Ishikawa (cell line): ENCODE data around the gene SLC35A1.
A peak's percentile ranks its signal among the peaks of the same experiment; 100 is the strongest.

Experiments used
- CEBPB ChIP-seq: IDR thresholded peaks from 2 replicates; pipeline ENCODE4 v1.6.1; 2012
- CREB1 ChIP-seq: IDR thresholded peaks from 2 replicates; pipeline ENCODE4 v1.6.1; 2012; ENCODE audit warnings: low read depth
- EGR1 ChIP-seq: IDR thresholded peaks from 2 replicates; pipeline ENCODE4 v1.6.1; 2012
- EP300 ChIP-seq: IDR thresholded peaks from 2 replicates; pipeline ENCODE4 v1.6.1; 2012; ENCODE audit warnings: borderline replicate concordance
- FOXM1 ChIP-seq: IDR thresholded peaks from 2 replicates; pipeline ENCODE4 v1.6.1; 2012; ENCODE audit warnings: low read depth, borderline replicate concordance
- MAX ChIP-seq: IDR thresholded peaks from 2 replicates; pipeline ENCODE4 v1.6.1; 2012
- NFIC ChIP-seq: IDR thresholded peaks from 2 replicates; pipeline ENCODE4 v1.6.1; 2012
- RAD21 ChIP-seq: IDR thresholded peaks from 2 replicates; pipeline ENCODE4 v1.6.1; 2012; ENCODE audit warnings: low read depth
- REST ChIP-seq: IDR thresholded peaks from 2 replicates; pipeline ENCODE4 v1.6.1; 2012; ENCODE audit warnings: low read depth, mild to moderate bottlenecking
- TAF1 ChIP-seq: IDR thresholded peaks from 2 replicates; pipeline ENCODE4 v1.6.1; 2012; ENCODE audit warnings: low read depth, mild to moderate bottlenecking
- TCF12 ChIP-seq: IDR thresholded peaks from 2 replicates; pipeline ENCODE4 v1.6.1; 2012; ENCODE audit warnings: low read depth
- TEAD4 ChIP-seq: IDR thresholded peaks from 2 replicates; pipeline ENCODE4 v1.6.1; 2012
- YY1 ChIP-seq: IDR thresholded peaks from 2 replicates; pipeline ENCODE4 v1.6.1; 2012; ENCODE audit warnings: low read depth
- ZBTB7A ChIP-seq: IDR thresholded peaks from 2 replicates; pipeline ENCODE4 v1.6.1; 2012; ENCODE audit warnings: low read depth
- TF ChIP-seq, protein P1 (sequence below): IDR thresholded peaks from 2 replicates; pipeline ENCODE4 v1.6.1; 2012

The SLC35A1 gene

GRCh38 chr6:87487555-87487954, 14.8 kb downstream of the SLC35A1 start:
- no peak for TF ChIP-seq MAX
- no peak for TF ChIP-seq RAD21
- TF ChIP-seq EP300: no peak
- no peak for TF ChIP-seq FOXM1
- TF ChIP-seq TEAD4: no peak
- TF ChIP-seq CREB1: no peak
- TF ChIP-seq YY1: no peak
- no peak for TF ChIP-seq REST
- TF ChIP-seq TAF1: no peak
- no peak for TF ChIP-seq CEBPB
- TF ChIP-seq TCF12: no peak
- TF ChIP-seq EGR1: no peak
- TF ChIP-seq ZBTB7A: no peak
- TF ChIP-seq NFIC: no peak
- TF ChIP-seq, protein P1, sequence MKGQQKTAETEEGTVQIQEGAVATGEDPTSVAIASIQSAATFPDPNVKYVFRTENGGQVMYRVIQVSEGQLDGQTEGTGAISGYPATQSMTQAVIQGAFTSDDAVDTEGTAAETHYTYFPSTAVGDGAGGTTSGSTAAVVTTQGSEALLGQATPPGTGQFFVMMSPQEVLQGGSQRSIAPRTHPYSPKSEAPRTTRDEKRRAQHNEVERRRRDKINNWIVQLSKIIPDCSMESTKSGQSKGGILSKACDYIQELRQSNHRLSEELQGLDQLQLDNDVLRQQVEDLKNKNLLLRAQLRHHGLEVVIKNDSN: no peak

- no peak for TF ChIP-seq REST
- no peak for TF ChIP-seq NFIC
These were observed 22.1 kb downstream of the SLC35A1 start for GRCh38 chr6:87494761-87495422.

GRCh38 chr6:87498048-87498447, 25.3 kb downstream of the SLC35A1 start:
- TF ChIP-seq, protein P1: no peak
- no peak for TF ChIP-seq EGR1
- no peak for TF ChIP-seq TEAD4
- TF ChIP-seq EP300: no peak
- no peak for TF ChIP-seq TAF1

- TF ChIP-seq CEBPB (peak; percentile 53), EGR1 (no peak), TEAD4 (peak; percentile 60)
These were observed 29.2 kb downstream of the SLC35A1 start for GRCh38 chr6:87501809-87502572.

DNA sequence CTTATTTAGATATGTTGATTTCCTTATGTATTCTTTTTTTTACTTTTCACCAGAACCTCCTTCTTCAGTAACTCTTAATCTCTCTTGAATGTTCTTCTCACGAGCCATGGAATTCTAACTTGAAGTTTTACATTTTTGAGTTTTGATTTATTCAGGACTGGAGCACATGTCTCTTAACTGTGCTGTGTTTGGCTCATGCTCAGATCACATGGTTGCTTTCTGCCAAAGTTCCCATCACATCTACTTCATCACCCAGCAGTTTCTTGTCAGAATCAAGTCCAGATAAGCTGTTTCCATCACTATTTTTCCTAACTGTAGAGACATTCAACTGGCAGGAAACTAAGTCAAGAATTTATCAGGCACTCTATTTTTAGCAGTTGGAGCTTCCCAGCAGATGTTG, 31.7 kb downstream of the SLC35A1 start:
- no peak for TF ChIP-seq REST
- TF ChIP-seq CREB1: no peak
- no peak for TF ChIP-seq TCF12
- no peak for TF ChIP-seq RAD21
- no peak for TF ChIP-seq NFIC
- TF ChIP-seq, protein P1: no peak
- no peak for TF ChIP-seq TAF1
- TF ChIP-seq EGR1: no peak
- no peak for TF ChIP-seq MAX
- TF ChIP-seq YY1: no peak
- no peak for TF ChIP-seq TEAD4
- no peak for TF ChIP-seq EP300
- no peak for TF ChIP-seq FOXM1
- TF ChIP-seq ZBTB7A: no peak
- TF ChIP-seq CEBPB: no peak
